Esophagus muscularis mucosa (tissue), 3 donors: ENCODE measurements around the gene IQCM.

Experiments used
- CTCF ChIP-seq, 3 experiments: fragments of 200-600 bp in 2 of 3; fragments of 450-650 bp in 1 of 3; sonication (generic) in 2 of 3; IDR thresholded peaks; one replicate each; pipeline ENCODE4 v1.5.1; 2017 to 2019; ENCODE audit warnings: antibody characterized with exemption in 3 of 3, mild to moderate bottlenecking in 2 of 3, moderate library complexity in 1 of 3
- POLR2A ChIP-seq: fragments of 450-650 bp; IDR thresholded peaks from one replicate; pipeline ENCODE4 v1.6.1; 2017; ENCODE audit warnings: antibody characterized with exemption, moderate library complexity, mild to moderate bottlenecking, low read depth
- POLR2AphosphoS5 ChIP-seq, 2 donors: sonication (generic); formaldehyde crosslinking; IDR thresholded peaks; one replicate each; pipeline ENCODE4 v1.6.1; 2017; ENCODE audit warnings: antibody characterized with exemption in 2 of 2

GRCh38 chr4:149343614-149344013 is 472.0 kb downstream of the IQCM start:
- TF ChIP-seq CTCF (IDR thresholded peaks at IDR 0.05) (no peak), POLR2AphosphoS5 (IDR thresholded peaks at IDR 0.05) (no peak), POLR2A (no peak)
